K562 (cell line): ENCODE results near the gene TBC1D17. TPM values are rescaled to one million over a fixed set of nuclear protein-coding genes. Genes with fewer than 3 reads are reported as not detected.

Experiments used
- AFF1 ChIP-seq, 2 experiments: fragments of 450-650 bp; IDR thresholded peaks; 2 replicates each; pipeline ENCODE4 v1.6.1; 2018; ENCODE audit warnings: mild to moderate bottlenecking in 2 of 2, low read depth in 1 of 2; ENCODE audit not compliant: partially characterized antibody in 2 of 2
- EP400 ChIP-seq: fragments of 450-650 bp; IDR thresholded peaks from 2 replicates; pipeline ENCODE4 v1.6.1; 2017; ENCODE audit warnings: antibody characterized with exemption, mild to moderate bottlenecking, moderate library complexity
- FOXM1 ChIP-seq, 2 experiments: fragments of 450-650 bp in 1 of 2; sonication (generic) in 1 of 2; formaldehyde crosslinking in 1 of 2; IDR thresholded peaks; 2 replicates each; pipeline versions ENCODE4 v1.6.1 to v1.9.0; 2017 to 2022; ENCODE audit warnings: low read depth in 2 of 2, mild to moderate bottlenecking in 2 of 2, missing genetic modification reagents in 1 of 2, moderate library complexity in 1 of 2
- GATAD2B ChIP-seq: fragments of 450-650 bp; IDR thresholded peaks from 2 replicates; pipeline ENCODE4 v1.6.1; 2017; ENCODE audit warnings: mild to moderate bottlenecking, borderline replicate concordance
- KDM5B ChIP-seq: fragments of 200-600 bp; sonication (generic); IDR thresholded peaks from 2 replicates; pipeline ENCODE4 v1.6.1; 2012; ENCODE audit warnings: low read depth, mild to moderate bottlenecking, moderate library complexity, low read length, control low read depth, inconsistent platforms; ENCODE audit not compliant: insufficient replicate concordance
- MNT ChIP-seq, 2 experiments: fragments of 450-650 bp; conservative IDR thresholded peaks; 2 replicates each; pipeline ENCODE4 v1.6.1; 2017; ENCODE audit warnings: mild to moderate bottlenecking in 2 of 2, moderate library complexity in 2 of 2
- MTA1 ChIP-seq: fragments of 450-650 bp; IDR thresholded peaks from 2 replicates; pipeline ENCODE4 v1.6.1; 2017; ENCODE audit warnings: borderline replicate concordance
- MYNN ChIP-seq, 2 experiments: sonication (generic); formaldehyde crosslinking in 1 of 2; IDR thresholded peaks; 2 replicates each; pipeline versions ENCODE4 v1.5.0 to v1.6.1; 2016 to 2020; ENCODE audit warnings: antibody characterized with exemption in 1 of 2, missing genetic modification reagents in 1 of 2
- NCOA2 ChIP-seq, 2 experiments: fragments of 450-650 bp; IDR thresholded peaks; 2 replicates each; pipeline ENCODE4 v1.6.1; 2018; ENCODE audit warnings: mild to moderate bottlenecking in 2 of 2, moderate library complexity in 1 of 2; ENCODE audit not compliant: partially characterized antibody in 2 of 2
- RBM15 ChIP-seq: fragments of 200-400 bp; formaldehyde crosslinking; IDR thresholded peaks from 2 replicates; pipeline ENCODE4 v1.6.1; 2018; ENCODE audit warnings: mild to moderate bottlenecking, low read length, moderate library complexity; ENCODE audit not compliant: insufficient read depth
- SMAD3 ChIP-seq: fragments of 450-650 bp; formaldehyde crosslinking; conservative IDR thresholded peaks from 2 replicates; pipeline ENCODE4 v1.4.0; 2020; ENCODE audit warnings: mild to moderate bottlenecking
- SMARCE1 ChIP-seq: fragments of 450-650 bp; IDR thresholded peaks from 2 replicates; pipeline ENCODE4 v1.7.1; 2016; ENCODE audit warnings: mild to moderate bottlenecking
- SRF ChIP-seq, 2 experiments: fragments of 250-450, 450-650 bp in 1 of 2; sonication (Bioruptor Pico) in 1 of 2; sonication (generic) in 1 of 2; formaldehyde crosslinking; IDR thresholded peaks; 2 replicates each; pipeline versions ENCODE4 v1.5.0 to v1.5.1; 2020 to 2022; ENCODE audit warnings: mild to moderate bottlenecking in 1 of 2, missing genetic modification reagents in 1 of 2
- SRSF3 ChIP-seq: fragments of 200-400 bp; formaldehyde crosslinking; IDR thresholded peaks from 2 replicates; pipeline ENCODE4 v1.6.1; 2016; ENCODE audit warnings: mild to moderate bottlenecking, low read length, moderate library complexity; ENCODE audit not compliant: insufficient read depth
- USF1 ChIP-seq: sonication (generic); formaldehyde crosslinking; IDR thresholded peaks from 2 replicates; pipeline ENCODE4 v1.9.0; 2022; ENCODE audit warnings: mild to moderate bottlenecking, missing genetic modification reagents
- ZBTB43 ChIP-seq: sonication (generic); formaldehyde crosslinking; IDR thresholded peaks from 2 replicates; pipeline ENCODE4 v1.8.0; 2023; ENCODE audit warnings: mild to moderate bottlenecking, missing genetic modification reagents
- ZNF695 ChIP-seq: fragments of 450-650 bp; formaldehyde crosslinking; IDR thresholded peaks from 2 replicates; pipeline ENCODE4 v1.4.0; 2020; ENCODE audit warnings: mild to moderate bottlenecking, moderate library complexity
- ZNF766 ChIP-seq: fragments of 200-800 bp; sonication (Bioruptor generic); conservative IDR thresholded peaks from 2 replicates; pipeline ENCODE4 v1.6.1; 2016; ENCODE audit warnings: missing genetic modification characterization, missing compliant biosample characterization
- polyA plus RNA-seq, 8 experiments: library from polyadenylated mRNA; depleted of rRNA in 4 of 8; stranded (reverse) in 5 of 8; unstranded in 3 of 8; fragments of >200 nt; fragmentation: Nextera tagmentation in 2 of 8; fragmentation: Illumina TruSeq in 1 of 8; extraction: Ambion mirVana in 2 of 8; extraction: Trizol in 1 of 8; gene quantifications; 2 replicates each; pipeline versions ENCODE4 v1.2.1 to v1.2.3, GENCODE V29; 2011 to 2014; ENCODE audit warnings: inconsistent platforms in 1 of 8, missing spikeins in 1 of 8
- total RNA-seq, 7 experiments: library from RNA; depleted of rRNA in 6 of 7; stranded (reverse); fragments of >200 nt in 6 of 7; fragmentation: Illumina TruSeq in 2 of 7; extraction: Trizol in 2 of 7; gene quantifications; 2 replicates each; pipeline versions ENCODE4 v1.2.1 to v1.2.3, GENCODE V29; 2011 to 2021; ENCODE audit warnings: low replicate concordance in 1 of 7

TBC1D17 gene
- total and polyA plus RNA-seq, 9 of the 15 experiments (the other 6 are each of a cell fraction or from before 2014, with no cell fraction given): 0.42 to 16.0 (median 3.8) TPM

GRCh38 chr19:49869484-49870308 lies 7.8 kb upstream of the TBC1D17 start (continued):
- TF ChIP-seq AFF1 (IDR thresholded peaks at IDR 0.05; ENCODE audit: low read depth in 1 of 2, partially characterized antibody in 2 of 2) (no peak), MYNN (IDR thresholded peaks at IDR 0.05) (no peak; the same call in 1 of the 2 replicates), MYNN (CRISPR knock-in tag; IDR thresholded peaks at IDR 0.05) (no peak), MTA1 (no peak), SMARCE1 (0 out of 2 replicates have a peak, but pooled peaks have one; percentile 12), ZNF766 (CRISPR knock-in tag) (peak; percentile 35; the same call in 1 of the 2 replicates), RBM15 (no peak), SRSF3 (no peak), ZNF695 (CRISPR knock-in tag) (no peak), MNT (conservative IDR thresholded peaks at IDR 0.05) (peak in 1 of 2 experiments; percentile 51; a peak in 1 of 4 replicates), EP400 (peak; percentile 75), SMAD3 (CRISPR knock-in tag) (no peak), USF1 (CRISPR knock-in tag) (no peak), FOXM1 (IDR thresholded peaks at IDR 0.05; ENCODE audit: low read depth) (no peak), FOXM1 (CRISPR knock-in tag; IDR thresholded peaks at IDR 0.05; ENCODE audit: low read depth) (no peak), ZBTB43 (no peak), SRF (CRISPR knock-in tag; IDR thresholded peaks at IDR 0.05) (peak in 1 of 2 experiments; percentile 15; a peak in 1 of 4 replicates), KDM5B (no peak), NCOA2 (IDR thresholded peaks at IDR 0.05; ENCODE audit: partially characterized antibody in 2 of 2) (no peak), GATAD2B (no peak)
